SU-DHL-6 (cell line): ENCODE data around the gene VIPR2.

ENCODE experiments used
- EZH2phosphoT487 ChIP-seq: fragments of 200-600 bp; sonication (generic), shearing (Covaris generic); conservative IDR thresholded peaks from 2 replicates; pipeline ENCODE4 v1.6.1; 2018; ENCODE audit warnings: mild to moderate bottlenecking, antibody characterized with exemption, low read length, moderate library complexity, mixed read lengths
- TF ChIP-seq, protein P1 (sequence below): fragments of 200-600 bp; sonication (generic); IDR thresholded peaks from one replicate; pipeline ENCODE4 v1.5.1; 2017; ENCODE audit warnings: antibody characterized with exemption, mild to moderate bottlenecking, low read length, moderate library complexity; ENCODE audit not compliant: insufficient read depth, poor library complexity, severe bottlenecking

DNA sequence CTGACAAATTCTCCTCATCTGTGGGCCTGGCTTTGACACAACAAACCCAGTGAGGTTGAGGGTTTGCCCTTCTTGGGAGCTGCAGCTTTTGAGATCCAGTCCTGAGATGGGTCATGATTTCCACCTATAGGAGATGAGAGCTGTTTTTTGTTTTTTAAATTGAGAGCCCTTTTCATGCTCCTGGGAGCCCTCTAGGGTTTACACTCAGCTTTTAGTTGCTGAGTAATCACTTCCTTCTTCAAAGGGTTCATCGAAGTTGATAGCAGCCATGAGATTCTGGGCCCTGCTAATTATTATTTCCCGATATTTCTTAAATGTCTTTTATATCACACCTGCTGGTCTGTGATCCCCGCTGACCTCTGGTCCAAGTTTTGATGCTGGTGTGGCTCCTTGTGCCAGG is 47.3 kb upstream of the VIPR2 start:
- TF ChIP-seq, protein P1, sequence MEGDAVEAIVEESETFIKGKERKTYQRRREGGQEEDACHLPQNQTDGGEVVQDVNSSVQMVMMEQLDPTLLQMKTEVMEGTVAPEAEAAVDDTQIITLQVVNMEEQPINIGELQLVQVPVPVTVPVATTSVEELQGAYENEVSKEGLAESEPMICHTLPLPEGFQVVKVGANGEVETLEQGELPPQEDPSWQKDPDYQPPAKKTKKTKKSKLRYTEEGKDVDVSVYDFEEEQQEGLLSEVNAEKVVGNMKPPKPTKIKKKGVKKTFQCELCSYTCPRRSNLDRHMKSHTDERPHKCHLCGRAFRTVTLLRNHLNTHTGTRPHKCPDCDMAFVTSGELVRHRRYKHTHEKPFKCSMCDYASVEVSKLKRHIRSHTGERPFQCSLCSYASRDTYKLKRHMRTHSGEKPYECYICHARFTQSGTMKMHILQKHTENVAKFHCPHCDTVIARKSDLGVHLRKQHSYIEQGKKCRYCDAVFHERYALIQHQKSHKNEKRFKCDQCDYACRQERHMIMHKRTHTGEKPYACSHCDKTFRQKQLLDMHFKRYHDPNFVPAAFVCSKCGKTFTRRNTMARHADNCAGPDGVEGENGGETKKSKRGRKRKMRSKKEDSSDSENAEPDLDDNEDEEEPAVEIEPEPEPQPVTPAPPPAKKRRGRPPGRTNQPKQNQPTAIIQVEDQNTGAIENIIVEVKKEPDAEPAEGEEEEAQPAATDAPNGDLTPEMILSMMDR, result no peak
- no peak for TF ChIP-seq EZH2phosphoT487
